Left lung (tissue), 10 donors: ENCODE measurements around the gene IL1B. TPM values are rescaled to one million over a fixed set of nuclear protein-coding genes. Genes with fewer than 3 reads are reported as not detected.
A peak's percentile ranks its signal among the peaks of the same experiment; 100 is the strongest.

Source experiments
- ATAC-seq: fragments of 200-7000 bp; cut with Tn5 transposase; one replicate; pipeline ENCODE4 v1.9.1; 2020; ENCODE audit warnings: moderate library complexity
- DNase-seq, 4 donors: peaks; one replicate each; pipeline ENCODE4 v3.0.0-alpha.2; 2013 to 2020
- H3K27ac ChIP-seq, 2 donors: fragments of 200-600 bp; sonication (generic) in 1 of 2; one replicate each; pipeline versions ENCODE4 v1.5.0 to v1.8.0; 2020 to 2021
- H3K27me3 ChIP-seq, 2 donors: fragments of 200-600 bp; sonication (generic) in 1 of 2; one replicate each; pipeline versions ENCODE4 v1.5.0 to v1.8.0; 2020 to 2021
- H3K36me3 ChIP-seq, 2 donors: fragments of 200-600 bp; sonication (generic) in 1 of 2; one replicate each; pipeline versions ENCODE4 v1.5.0 to v1.8.0; 2020 to 2021
- H3K4me1 ChIP-seq, 2 donors: fragments of 200-600 bp; one replicate each; pipeline ENCODE4 v1.8.0; 2021
- H3K4me3 ChIP-seq, 2 donors: fragments of 200-600 bp; sonication (generic) in 1 of 2; one replicate each; pipeline versions ENCODE4 v1.5.0 to v1.8.0; 2020 to 2021; ENCODE audit warnings: mild to moderate bottlenecking in 1 of 2
- H3K9me3 ChIP-seq, 2 donors: fragments of 200-600 bp; sonication (generic) in 1 of 2; one replicate each; pipeline versions ENCODE4 v1.5.0 to v1.8.0; 2020 to 2021
- CTCF ChIP-seq, 2 donors: fragments of 200-600 bp; sonication (generic) in 1 of 2; IDR thresholded peaks; one replicate each; pipeline versions ENCODE4 v1.5.0 to v1.8.0; 2021; ENCODE audit warnings: antibody characterized with exemption in 2 of 2
- intact Hi-C, 2 donors: fragments of 100-400 bp; cut with DNase I; formaldehyde crosslinking; loops; one replicate each; pipeline versions ENCODE4 v1.11.2 to v1.14.2; 2022
- polyA plus RNA-seq, 6 donors: library from polyadenylated mRNA; unstranded; fragments of 120-200 nt; gene quantifications; one replicate each; pipeline ENCODE4 v1.2.1, GENCODE V29; 2013; ENCODE audit not compliant: insufficient read length in 6 of 6
- total RNA-seq, 2 donors: library from RNA; stranded (reverse); fragmentation: NEBNext Ultra II Directional; extraction: Animal tissue kit (Norgen Biotek cat#: 25700); gene quantifications; one replicate each; pipeline ENCODE4 v1.2.1, GENCODE V29; 2021
- donor health status: DM: no; HTN: yes; CAD: no.
- donor health status: DM: no; HTN: no; CAD: no.

IL1B gene
- total and polyA plus RNA-seq, 8 donors, result 0.58 to 38.1 (median 2.2) TPM

DNA sequence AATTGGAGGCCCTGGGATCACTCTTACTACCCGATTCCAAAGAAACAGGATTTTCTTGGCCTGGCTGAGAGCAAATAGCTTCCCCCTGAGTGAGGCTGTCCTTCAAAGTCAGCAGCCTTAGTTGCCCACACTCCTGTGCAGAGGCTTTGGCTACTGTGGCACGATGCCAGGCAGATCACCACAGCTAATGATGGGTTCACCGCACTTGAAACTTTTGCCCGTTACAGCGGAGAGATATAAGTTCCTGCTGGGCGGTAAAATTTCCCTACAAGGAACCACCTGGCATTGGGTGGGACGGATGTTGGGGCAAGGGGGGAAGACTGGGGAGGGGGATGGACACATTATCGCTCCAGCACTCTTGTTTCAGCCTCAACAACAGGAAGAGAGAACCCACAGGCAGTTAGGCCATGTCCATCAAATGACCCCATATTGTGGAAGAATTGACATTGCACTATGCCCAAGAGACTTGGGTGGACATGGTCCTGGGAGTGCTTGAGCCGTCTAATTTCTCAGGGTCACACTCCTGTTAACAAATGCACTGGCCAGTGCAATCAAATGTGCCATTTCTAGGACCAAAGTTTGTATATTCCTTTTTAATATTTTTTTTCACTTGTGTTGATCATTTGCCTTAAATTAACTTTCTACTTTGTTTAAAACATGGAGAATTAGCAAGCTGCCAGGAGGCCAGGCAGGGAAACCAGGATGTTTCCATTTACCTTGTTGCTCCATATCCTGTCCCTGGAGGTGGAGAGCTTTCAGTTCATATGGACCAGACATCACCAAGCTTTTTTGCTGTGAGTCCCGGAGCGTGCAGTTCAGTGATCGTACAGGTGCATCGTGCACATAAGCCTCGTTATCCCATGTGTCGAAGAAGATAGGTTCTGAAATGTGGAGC, 4.4 kb downstream of the IL1B start:
- TF ChIP-seq CTCF (IDR thresholded peaks at IDR 0.05), result no peak
- Histone ChIP-seq H3K9me3 (no peaks in the 10 kb centered on the region), H3K4me3 (peak overlapping the region in 1 of 2 donors; percentile 42), H3K27me3 (no peaks in the 10 kb centered on the region), H3K27ac (peak overlapping the region in 1 of 2 donors; percentile 72), H3K36me3 (peaks cover 0 to 35% of the 10 kb centered on the region in 2 donors), H3K4me1 (peaks cover 0 to 44% of the 10 kb centered on the region in 2 donors)
- ATAC-seq, result no peak
- intact Hi-C loops, result no loop called here
- DNase-seq, result no peak

DNA sequence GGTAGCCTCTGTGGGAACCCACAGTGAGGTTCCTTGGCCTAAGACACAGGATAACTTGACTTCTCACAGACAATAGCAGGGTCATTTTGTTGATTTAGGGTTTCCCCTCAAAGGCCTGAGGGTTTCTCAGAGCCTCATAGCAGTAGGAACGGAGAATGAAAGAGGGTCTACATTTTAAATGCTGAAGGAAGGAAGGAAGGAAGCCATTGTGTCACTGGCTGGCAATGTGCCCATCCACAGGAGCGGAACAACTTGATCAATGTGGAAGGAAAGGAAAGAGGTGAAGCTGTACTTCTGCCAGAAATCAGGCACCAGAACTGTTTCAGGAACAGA, 5.1 kb downstream of the IL1B start:
- intact Hi-C loops, result no loop called here
- DNase-seq (no peak), ATAC-seq (no peak)
- Histone ChIP-seq H3K36me3 (peaks cover 0 to 35% of the 10 kb centered on the region in 2 donors), H3K27ac (peak overlapping the region in 1 of 2 donors; percentile 72), H3K27me3 (no peaks in the 10 kb centered on the region), H3K4me1 (peaks cover 0 to 38% of the 10 kb centered on the region in 2 donors), H3K4me3 (peak overlapping the region in 1 of 2 donors; percentile 42), H3K9me3 (no peaks in the 10 kb centered on the region)
- TF ChIP-seq CTCF (IDR thresholded peaks at IDR 0.05), result no peak

- H3K9me3 ChIP-seq, result no peaks in the 10 kb centered on the region
- peaks cover 0 to 38% of the 10 kb centered on the region in 2 donors for H3K4me1 ChIP-seq
- H3K27ac ChIP-seq, result peak overlapping the region in 1 of 2 donors; percentile 72
- no peak for DNase-seq
- no peaks in the 10 kb centered on the region for H3K27me3 ChIP-seq
- no peak for TF ChIP-seq CTCF (IDR thresholded peaks at IDR 0.05)
- no peak for ATAC-seq
- intact Hi-C loops, result no loop called here
- H3K4me3 ChIP-seq, result no peak overlapping the region
- H3K36me3 ChIP-seq, result peaks cover 0 to 35% of the 10 kb centered on the region in 2 donors
Measured at GRCh38 chr2:112830682-112831512, 5.7 kb downstream of the IL1B start.

GRCh38 chr2:112829961-112830681, 6.5 kb downstream of the IL1B start:
- Histone ChIP-seq H3K9me3 (no peaks in the 10 kb centered on the region), H3K4me1 (peaks cover 0 to 38% of the 10 kb centered on the region in 2 donors), H3K27me3 (no peaks in the 10 kb centered on the region), H3K27ac (peak overlapping the region in 1 of 2 donors; percentile 28), H3K36me3 (peaks cover 0 to 35% of the 10 kb centered on the region in 2 donors), H3K4me3 (no peak overlapping the region)
- no peak for ATAC-seq
- no peak for TF ChIP-seq CTCF (IDR thresholded peaks at IDR 0.05)
- no peak for DNase-seq
- intact Hi-C loops, result no loop called here
